DND-41 (cell line): ENCODE measurements around the gene ASIC2.

Experiments used
- ATAC-seq: fragments of 200-7000 bp; cut with Tn5 transposase; 3 replicates; pipeline ENCODE4 v1.9.1; 2021; ENCODE audit warnings: low read depth; ENCODE audit not compliant: insufficient read depth
- DNase-seq: peaks from one replicate; pipeline ENCODE4 v3.0.0-alpha.2; 2020
- H2AFZ ChIP-seq: 2 replicates; pipeline ENCODE4 v1.6.0; 2012; ENCODE audit warnings: low read depth, low read length
- H3K27ac ChIP-seq: 2 replicates; pipeline ENCODE4 v1.5.1; 2012; ENCODE audit warnings: low read length, inconsistent platforms
- H3K27me3 ChIP-seq: fragments of 200-600 bp; sonication (generic); 2 replicates; pipeline ENCODE4 v1.6.0; 2012; ENCODE audit warnings: low read length, mild to moderate bottlenecking, inconsistent platforms; ENCODE audit not compliant: insufficient read depth, poor library complexity
- H3K36me3 ChIP-seq: 2 replicates; pipeline ENCODE4 v1.5.1; 2012; ENCODE audit warnings: low read length, inconsistent platforms; ENCODE audit not compliant: insufficient read depth
- H3K4me1 ChIP-seq: 2 replicates; pipeline ENCODE4 v1.5.1; 2012; ENCODE audit warnings: mild to moderate bottlenecking, low read length; ENCODE audit not compliant: insufficient read depth
- H3K4me2 ChIP-seq: 2 replicates; pipeline ENCODE4 v1.6.0; 2012; ENCODE audit warnings: mild to moderate bottlenecking, moderate library complexity, low read length, inconsistent platforms; ENCODE audit not compliant: insufficient read depth
- H3K4me3 ChIP-seq, 2 experiments: fragments of 200-600 bp in 1 of 2; shearing (Covaris generic) in 1 of 2; 2 replicates each; pipeline ENCODE4 v1.5.1; 2012 to 2016; ENCODE audit warnings: inconsistent platforms in 2 of 2, low read length in 2 of 2, mild to moderate bottlenecking in 2 of 2, low read depth in 1 of 2, moderate library complexity in 1 of 2
- H3K79me2 ChIP-seq: 2 replicates; pipeline ENCODE4 v1.6.0; 2012; ENCODE audit warnings: low read length, inconsistent platforms; ENCODE audit not compliant: insufficient read depth
- H3K9ac ChIP-seq: 2 replicates; pipeline ENCODE4 v1.6.0; 2012; ENCODE audit warnings: low read depth, mild to moderate bottlenecking, inconsistent platforms, low read length, moderate library complexity
- H3K9me3 ChIP-seq: 2 replicates; pipeline ENCODE4 v1.5.1; 2012; ENCODE audit warnings: low read length, moderate library complexity, mild to moderate bottlenecking, inconsistent platforms; ENCODE audit not compliant: insufficient read depth, severe bottlenecking
- H4K20me1 ChIP-seq: 2 replicates; pipeline ENCODE4 v1.6.0; 2012; ENCODE audit warnings: low read length; ENCODE audit not compliant: insufficient read depth
- CTCF ChIP-seq: IDR thresholded peaks from 2 replicates; pipeline ENCODE4 v1.5.1; 2012; ENCODE audit warnings: borderline replicate concordance, low read length, moderate library complexity, mild to moderate bottlenecking; ENCODE audit not compliant: poor library complexity, severe bottlenecking; ENCODE audit errors: extremely low read depth
- EZH2 ChIP-seq: IDR thresholded peaks from 3 replicates; pipeline ENCODE4 v1.6.1; 2012; ENCODE audit warnings: borderline replicate concordance, low read depth, mild to moderate bottlenecking, moderate library complexity, low read length, inconsistent platforms; ENCODE audit not compliant: severe bottlenecking

ASIC2 gene

GRCh38 chr17:33227911-33228310 lies 65.2 kb downstream of the ASIC2 start:
- H3K9me3 ChIP-seq, result no peaks in the 10 kb centered on the region
- no peak for ATAC-seq

GRCh38 chr17:33225994-33226393 lies 67.1 kb downstream of the ASIC2 start:
- Histone ChIP-seq H3K4me2 (no peak overlapping the region), H4K20me1 (no peaks in the 10 kb centered on the region)
- ATAC-seq, result no peak

More at GRCh38 chr17:33227911-33228310, 65.2 kb downstream of the ASIC2 start:
- Histone ChIP-seq H3K27me3 (peaks cover 5% of the 10 kb centered on the region), H3K36me3 (no peaks in the 10 kb centered on the region), H3K79me2 (no peaks in the 10 kb centered on the region), H2AFZ (no peak overlapping the region), H3K4me3 (no peak overlapping the region), H4K20me1 (no peaks in the 10 kb centered on the region), H3K27ac (no peak overlapping the region), H3K4me2 (no peak overlapping the region), H3K4me1 (no peaks in the 10 kb centered on the region), H3K9ac (no peak overlapping the region)
- DNase-seq, result no peak
- no peak for TF ChIP-seq EZH2
- TF ChIP-seq CTCF, result no peak

GRCh38 chr17:33225509-33225908 lies 67.6 kb downstream of the ASIC2 start:
- ATAC-seq (no peak), DNase-seq (no peak)
- no peak overlapping the region for H3K4me2 ChIP-seq
- no peak overlapping the region for H2AFZ ChIP-seq
- H3K27ac ChIP-seq, result no peak overlapping the region
- TF ChIP-seq EZH2 (no peak), CTCF (no peak)
- H3K4me3 ChIP-seq, result no peak overlapping the region
- no peaks in the 10 kb centered on the region for H3K9me3 ChIP-seq
- H3K4me1 ChIP-seq, result no peaks in the 10 kb centered on the region
- peaks cover 11% of the 10 kb centered on the region for H3K27me3 ChIP-seq
- no peaks in the 10 kb centered on the region for H3K79me2 ChIP-seq
- no peaks in the 10 kb centered on the region for H4K20me1 ChIP-seq
- H3K36me3 ChIP-seq, result no peaks in the 10 kb centered on the region
- no peak overlapping the region for H3K9ac ChIP-seq

More at GRCh38 chr17:33225994-33226393, 67.1 kb downstream of the ASIC2 start:
- no peaks in the 10 kb centered on the region for H3K79me2 ChIP-seq
- H3K27me3 ChIP-seq, result peaks cover 9% of the 10 kb centered on the region
- TF ChIP-seq CTCF, result no peak
- no peak for TF ChIP-seq EZH2
- H3K36me3 ChIP-seq, result no peaks in the 10 kb centered on the region
- no peaks in the 10 kb centered on the region for H3K4me1 ChIP-seq
- DNase-seq, result no peak
- no peak overlapping the region for H3K27ac ChIP-seq
- H3K9ac ChIP-seq, result no peak overlapping the region
- H2AFZ ChIP-seq, result no peak overlapping the region
- no peaks in the 10 kb centered on the region for H3K9me3 ChIP-seq
- H3K4me3 ChIP-seq, result no peak overlapping the region

- Histone ChIP-seq H3K36me3 (no peaks in the 10 kb centered on the region), H3K4me1 (no peaks in the 10 kb centered on the region), H3K9ac (no peak overlapping the region), H3K4me3 (no peak overlapping the region), H2AFZ (no peak overlapping the region), H3K79me2 (no peaks in the 10 kb centered on the region), H3K27ac (no peak overlapping the region), H3K4me2 (no peak overlapping the region), H4K20me1 (no peaks in the 10 kb centered on the region), H3K27me3 (peaks cover 13% of the 10 kb centered on the region), H3K9me3 (no peaks in the 10 kb centered on the region)
- TF ChIP-seq CTCF (no peak), EZH2 (no peak)
- ATAC-seq (no peak), DNase-seq (no peak)
Measured at GRCh38 chr17:33220036-33220435, 73.1 kb downstream of the ASIC2 start.
